H9 (cell line): ENCODE results near the gene RSU1. TPM values are rescaled to one million over a fixed set of nuclear protein-coding genes. Genes with fewer than 3 reads are reported as not detected.
A peak's percentile ranks its signal among the peaks of the same experiment; 100 is the strongest.

ENCODE experiments used
- DNase-seq: peaks from one replicate; pipeline ENCODE4 v3.0.0-alpha.2; 2017
- H2AFZ ChIP-seq: one replicate; pipeline ENCODE4 v1.6.1; 2013; ENCODE audit warnings: mild to moderate bottlenecking, low read length, control low read depth, moderate library complexity
- H2AK5ac ChIP-seq: 2 replicates; pipeline ENCODE4 v1.6.1; 2013; ENCODE audit warnings: low read length, control low read depth, mixed read lengths; ENCODE audit not compliant: insufficient read length
- H2BK120ac ChIP-seq: one replicate; pipeline ENCODE4 v1.6.1; 2013; ENCODE audit warnings: low read depth, mild to moderate bottlenecking, low read length, control low read depth, inconsistent platforms; ENCODE audit not compliant: poor library complexity, severe bottlenecking
- H2BK12ac ChIP-seq: 2 replicates; pipeline ENCODE4 v1.6.1; 2013; ENCODE audit warnings: low read length, control low read depth, mixed read lengths, low read depth; ENCODE audit not compliant: insufficient read length
- H2BK15ac ChIP-seq: 2 replicates; pipeline ENCODE4 v1.6.1; 2013; ENCODE audit warnings: low read depth, low read length, control low read depth
- H2BK20ac ChIP-seq: one replicate; pipeline ENCODE4 v1.6.1; 2013; ENCODE audit warnings: low read depth, mild to moderate bottlenecking, low read length, control low read depth, inconsistent platforms; ENCODE audit not compliant: poor library complexity, severe bottlenecking
- H2BK5ac ChIP-seq: 2 replicates; pipeline ENCODE4 v1.6.1; 2013; ENCODE audit warnings: low read length, control low read depth, mixed read lengths; ENCODE audit not compliant: insufficient read length
- H3K14ac ChIP-seq: 2 replicates; pipeline ENCODE4 v1.6.1; 2013; ENCODE audit warnings: low read length, control low read depth; ENCODE audit not compliant: insufficient read depth
- H3K18ac ChIP-seq: 2 replicates; pipeline ENCODE4 v1.6.1; 2013; ENCODE audit warnings: low read depth, mild to moderate bottlenecking, mixed read lengths, low read length, control low read depth; ENCODE audit not compliant: insufficient read length
- H3K23ac ChIP-seq: 2 replicates; pipeline ENCODE4 v1.6.1; 2013; ENCODE audit warnings: low read length, control low read depth, mixed read lengths, low read depth; ENCODE audit not compliant: insufficient read length
- H3K23me2 ChIP-seq: 2 replicates; pipeline ENCODE4 v1.6.1; 2013; ENCODE audit warnings: low read depth, mild to moderate bottlenecking, mixed read lengths, low read length, control low read depth; ENCODE audit not compliant: insufficient read length, poor library complexity, severe bottlenecking
- H3K27ac ChIP-seq: 2 replicates; pipeline ENCODE4 v1.5.1; 2013; ENCODE audit warnings: low read length, control low read depth, mixed read lengths, low read depth; ENCODE audit not compliant: insufficient read length
- H3K27me3 ChIP-seq: 2 replicates; pipeline ENCODE4 v1.6.1; 2013; ENCODE audit warnings: low read length, control low read depth, inconsistent platforms; ENCODE audit not compliant: insufficient read depth
- H3K4ac ChIP-seq: 2 replicates; pipeline ENCODE4 v1.6.1; 2013; ENCODE audit warnings: low read depth, mild to moderate bottlenecking, control low read depth, inconsistent platforms, low read length, moderate library complexity
- H3K4me1 ChIP-seq: 2 replicates; pipeline ENCODE4 v1.6.1; 2013; ENCODE audit warnings: low read length, control low read depth, inconsistent platforms; ENCODE audit not compliant: insufficient read depth
- H3K4me2 ChIP-seq: 2 replicates; pipeline ENCODE4 v1.6.1; 2013; ENCODE audit warnings: low read length, control low read depth, mixed read lengths; ENCODE audit not compliant: insufficient read length, insufficient read depth
- H3K56ac ChIP-seq: 2 replicates; pipeline ENCODE4 v1.6.1; 2013; ENCODE audit warnings: low read depth, mild to moderate bottlenecking, mixed read lengths, low read length, control low read depth; ENCODE audit not compliant: insufficient read length
- H3K79me1 ChIP-seq: 2 replicates; pipeline ENCODE4 v1.6.1; 2013; ENCODE audit warnings: low read depth, mild to moderate bottlenecking, moderate library complexity, low read length, control low read depth, inconsistent platforms; ENCODE audit not compliant: insufficient read depth, poor library complexity, severe bottlenecking
- H3K79me2 ChIP-seq: 2 replicates; pipeline ENCODE4 v1.6.1; 2013; ENCODE audit warnings: low read length, control low read depth, inconsistent platforms; ENCODE audit not compliant: insufficient read depth
- H3K9ac ChIP-seq: 2 replicates; pipeline ENCODE4 v1.6.1; 2013; ENCODE audit warnings: low read length, control low read depth, mixed read lengths; ENCODE audit not compliant: insufficient read length; ENCODE audit errors: extremely low read depth
- H3K9me3 ChIP-seq: one replicate; pipeline ENCODE4 v1.6.1; 2013; ENCODE audit warnings: low read depth, low read length, inconsistent platforms; ENCODE audit not compliant: control insufficient read depth
- H3T11ph ChIP-seq: one replicate; pipeline ENCODE4 v1.6.1; 2013; ENCODE audit warnings: mild to moderate bottlenecking, low read length, control low read depth, inconsistent platforms
- H4K20me1 ChIP-seq: one replicate; pipeline ENCODE4 v1.6.1; 2013; ENCODE audit not compliant: control insufficient read depth, insufficient read length, insufficient read depth
- H4K5ac ChIP-seq: 2 replicates; pipeline ENCODE4 v1.6.1; 2013; ENCODE audit warnings: low read depth, mild to moderate bottlenecking, mixed read lengths, low read length, control low read depth; ENCODE audit not compliant: insufficient read length
- H4K8ac ChIP-seq: replicated peaks from 2 replicates; pipeline ENCODE4 v1.6.1; 2013; ENCODE audit warnings: low read length, control low read depth, mixed read lengths, low read depth; ENCODE audit not compliant: insufficient read length
- H4K91ac ChIP-seq: 2 replicates; pipeline ENCODE4 v1.6.1; 2013; ENCODE audit warnings: low read depth, mild to moderate bottlenecking, moderate library complexity, mixed read lengths, low read length, control low read depth; ENCODE audit not compliant: insufficient read length
- H3K27ac Mint-ChIP-seq, 3 experiments: 2 replicates in 2 of 3; 3 replicates in 1 of 3; pipeline ENCODE4 v1.8.0; 2020 to 2021; ENCODE audit warnings: mixed read lengths in 3 of 3, mild to moderate bottlenecking in 1 of 3, moderate library complexity in 1 of 3
- H3K27me3 Mint-ChIP-seq: 2 replicates; pipeline ENCODE4 v1.8.0; 2021; ENCODE audit warnings: low read depth, mild to moderate bottlenecking, moderate library complexity, mixed read lengths
- H3K36me3 Mint-ChIP-seq, 3 experiments: 2 replicates in 2 of 3; 3 replicates in 1 of 3; pipeline ENCODE4 v1.8.0; 2020 to 2021; ENCODE audit warnings: low read depth in 3 of 3, mixed read lengths in 3 of 3; ENCODE audit not compliant: insufficient read depth in 1 of 3
- H3K4me1 Mint-ChIP-seq, 2 experiments: 2 replicates each; pipeline ENCODE4 v1.8.0; 2020; ENCODE audit warnings: mixed read lengths in 2 of 2
- H3K4me3 Mint-ChIP-seq, 2 experiments: 2 replicates in 1 of 2; 3 replicates in 1 of 2; pipeline ENCODE4 v1.8.0; 2020 to 2021; ENCODE audit warnings: mild to moderate bottlenecking in 2 of 2, mixed read lengths in 2 of 2, moderate library complexity in 1 of 2
- H3K9me3 Mint-ChIP-seq, 2 experiments: 2 replicates in 1 of 2; 3 replicates in 1 of 2; pipeline ENCODE4 v1.8.0; 2020; ENCODE audit warnings: mild to moderate bottlenecking in 2 of 2, mixed read lengths in 2 of 2, moderate library complexity in 1 of 2
- CTCF ChIP-seq: fragments of 200-600 bp; sonication (generic); conservative IDR thresholded peaks from 3 replicates; pipeline ENCODE4 v1.8.0; 2021; ENCODE audit warnings: antibody characterized with exemption, mild to moderate bottlenecking
- WGBS: extraction: QIAGEN DNeasy Blood & Tissue Kit; methylation state at CpG from one replicate; pipeline ENCODE4 v1.1.7; 2013; ENCODE audit warnings: missing lambda C conversion rate, low lambda C conversion rate, mixed read lengths; ENCODE audit not compliant: insufficient read length; ENCODE audit errors: extremely low coverage; 5-methylcytosine and 5-hydroxymethylcytosine counted together
- total RNA-seq: library from RNA; stranded (reverse); gene quantifications from 2 replicates; pipeline ENCODE4 v1.2.1, GENCODE V29; 2021

RSU1 gene
- total RNA-seq, 1 experiment from 2014 or later: 59.4 TPM

GRCh38 chr10:16632996-16633395 lies 184.2 kb downstream of the RSU1 start:
- H4K20me1 ChIP-seq: no peaks in the 10 kb centered on the region
- Mint-ChIP-seq H3K27ac (no peak overlapping the region), H3K27me3 (no peaks in the 10 kb centered on the region), H3K36me3 (no peaks in the 10 kb centered on the region), H3K4me1 (no peaks in the 10 kb centered on the region), H3K9me3 (no peaks in the 10 kb centered on the region), H3K4me3 (no peak overlapping the region)
- no peak for TF ChIP-seq CTCF
- H3K27ac ChIP-seq: no peak overlapping the region
- H2BK20ac ChIP-seq: no peak overlapping the region
- H2BK120ac ChIP-seq: no peak overlapping the region
- H4K91ac ChIP-seq: peak overlapping the region; percentile 10
- no peak overlapping the region for H3K18ac ChIP-seq
- H3T11ph ChIP-seq: no peak overlapping the region
- no peak overlapping the region for H2BK15ac ChIP-seq
- no peak overlapping the region for H4K8ac ChIP-seq
- H2AK5ac ChIP-seq: no peak overlapping the region
- H3K79me1 ChIP-seq: no peaks in the 10 kb centered on the region
- no peak overlapping the region for H3K4ac ChIP-seq
- no peak overlapping the region for H4K5ac ChIP-seq
- H2BK5ac ChIP-seq: no peak overlapping the region
- no peaks in the 10 kb centered on the region for H3K9me3 ChIP-seq
- no peak overlapping the region for H3K4me2 ChIP-seq
- no peak overlapping the region for H3K9ac ChIP-seq
- no peak for DNase-seq
- no peaks in the 10 kb centered on the region for H3K27me3 ChIP-seq
- H3K56ac ChIP-seq: no peak overlapping the region
- no peaks in the 10 kb centered on the region for H3K4me1 ChIP-seq
- no peaks in the 10 kb centered on the region for H3K23me2 ChIP-seq
- no peak overlapping the region for H3K23ac ChIP-seq
- no peak overlapping the region for H3K14ac ChIP-seq
- H2AFZ ChIP-seq: no peak overlapping the region
- H2BK12ac ChIP-seq: no peak overlapping the region
- no CpG with 5 or more reads among the region's 5 CpGs for whole genome bisulfite sequencing
- no peaks in the 10 kb centered on the region for H3K79me2 ChIP-seq
